Ureter (tissue), 1 donor: Measurements from ENCODE around the gene LTBP4. TPM values are rescaled to one million over a fixed set of nuclear protein-coding genes. Genes with fewer than 3 reads are reported as not detected.
A peak's percentile ranks its signal among the peaks of the same experiment; 100 is the strongest.

Experiments used
- DNase-seq: peaks from one replicate; pipeline ENCODE4 v3.0.0-alpha.2; 2020; ENCODE audit warnings: low spot score
- total RNA-seq: library from RNA; stranded (reverse); gene quantifications from one replicate; pipeline ENCODE4 v1.2.4, GENCODE V29; 2023
- donor health status: DM: yes; HTN: yes; CAD: no.

LTBP4 gene
- total RNA-seq, 1 donor from 2014 or later, result 239 TPM

GRCh38 chr19:40662925-40663694 lies 61.9 kb downstream of the LTBP4 start:
- peak; percentile 92 for DNase-seq

DNA sequence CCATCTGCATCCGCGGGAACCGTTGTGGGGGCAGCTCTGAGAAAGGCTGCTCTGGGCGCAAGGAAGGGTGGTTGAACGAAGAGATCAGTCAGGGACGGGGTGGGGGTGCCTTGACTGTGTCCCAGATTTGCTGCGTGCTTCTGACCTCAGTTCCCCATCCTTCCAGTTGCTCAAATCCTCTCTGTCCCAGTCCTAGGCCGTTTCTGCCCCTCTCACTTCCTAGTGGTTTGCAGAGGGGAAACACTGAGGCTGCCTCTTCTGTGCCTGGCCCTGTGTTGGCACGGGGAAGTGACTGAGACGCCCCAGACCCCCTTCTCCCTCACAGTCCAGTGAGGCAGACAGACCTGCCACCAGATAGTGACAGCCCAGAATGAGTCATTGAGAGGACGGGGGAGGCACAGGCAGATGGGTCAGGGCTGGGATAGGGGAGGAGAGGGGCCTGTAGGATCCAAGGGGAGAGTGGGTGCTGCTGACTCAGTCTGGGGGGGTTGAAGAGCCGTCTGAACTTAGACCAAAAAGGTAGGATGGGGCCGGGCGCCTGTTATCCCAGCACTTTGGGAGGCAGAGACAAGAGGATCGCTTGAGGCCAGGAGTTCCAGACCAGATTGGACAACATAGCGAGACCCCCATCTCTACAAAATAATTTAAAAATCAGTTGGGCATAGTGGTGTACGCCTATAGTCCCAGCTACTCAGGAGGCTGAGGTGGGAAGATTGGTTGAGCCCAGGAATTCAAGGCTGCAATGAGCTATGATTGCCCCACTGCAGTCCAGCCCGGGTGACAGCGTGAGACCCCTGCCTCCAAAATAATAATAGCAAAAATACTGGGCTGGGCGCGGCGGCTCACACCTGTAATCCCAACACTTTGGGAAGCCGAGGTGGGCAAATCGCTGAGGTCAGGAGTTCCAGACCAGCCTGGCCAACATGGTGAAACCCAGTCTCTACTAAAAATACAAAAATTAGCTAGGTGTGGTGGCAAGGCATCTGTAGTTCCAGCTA lies 62.8 kb downstream of the LTBP4 start:
- no peak for DNase-seq

GRCh38 chr19:40666803-40667438 lies 65.8 kb downstream of the LTBP4 start:
- DNase-seq, result no peak

GRCh38 chr19:40667602-40668001 lies 66.4 kb downstream of the LTBP4 start:
- DNase-seq, result no peak

GRCh38 chr19:40668991-40669614 lies 67.9 kb downstream of the LTBP4 start:
- no peak for DNase-seq

- DNase-seq, result no peak
Observed at GRCh38 chr19:40671404-40671803, 70.2 kb downstream of the LTBP4 start.

DNA sequence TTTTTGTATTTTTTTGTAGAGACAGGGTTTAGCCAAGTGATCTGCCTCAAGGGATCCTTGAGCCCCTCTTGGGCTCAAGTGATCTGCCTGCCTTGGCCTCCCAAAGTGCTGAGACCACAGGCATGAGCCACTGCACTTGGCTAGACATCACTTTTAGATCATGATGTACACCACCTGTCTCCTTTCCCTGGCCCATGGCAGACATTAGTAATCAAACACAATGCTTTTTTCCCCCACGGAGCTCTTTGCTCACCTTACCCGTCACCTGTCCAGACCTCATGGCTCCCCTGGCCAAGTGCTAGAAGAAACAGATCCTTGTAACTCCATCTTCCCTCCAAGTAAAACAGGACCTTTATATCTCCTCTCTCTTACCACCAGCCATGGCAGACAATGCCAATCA lies 70.9 kb downstream of the LTBP4 start:
- no peak for DNase-seq

- DNase-seq, result no peak
Observed at GRCh38 chr19:40672573-40673299, 71.6 kb downstream of the LTBP4 start.

GRCh38 chr19:40673397-40673796 lies 72.2 kb downstream of the LTBP4 start:
- DNase-seq, result no peak

GRCh38 chr19:40674291-40674690 lies 73.1 kb downstream of the LTBP4 start:
- DNase-seq, result no peak

DNA sequence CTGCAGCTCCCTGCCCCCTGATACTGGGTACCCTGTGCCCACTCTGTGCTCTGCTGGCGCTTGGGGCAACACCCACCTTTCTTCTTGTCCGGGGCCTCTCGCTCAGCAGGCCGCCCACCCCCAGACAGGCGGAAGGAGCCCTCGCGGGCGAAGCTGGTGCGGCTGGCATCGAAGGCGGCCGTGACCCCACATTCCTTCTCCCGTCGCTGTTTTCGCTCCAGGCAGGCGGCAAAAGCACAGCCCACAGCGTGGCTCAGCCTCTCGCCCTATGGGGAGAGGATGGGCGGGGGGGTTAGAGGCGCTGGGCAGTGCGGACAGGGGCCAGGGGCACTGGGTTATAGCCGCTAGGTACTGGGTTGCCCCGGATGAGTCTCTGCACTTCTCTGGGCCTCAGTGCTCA lies 76.0 kb downstream of the LTBP4 start:
- DNase-seq, result no peak

Other genes with a start within 250 kb of the LTBP4 start
- gene HIPK4, start 211.2 kb upstream of the LTBP4 start, total RNA-seq, result 0.34 TPM
- 3.2 TPM for gene PRX, start 188.0 kb upstream of the LTBP4 start, total RNA-seq
- gene SERTAD1, start 175.4 kb upstream of the LTBP4 start, total RNA-seq, result 8.9 TPM
- gene SERTAD3, start 157.0 kb upstream of the LTBP4 start, total RNA-seq, result 34.3 TPM
- gene BLVRB, start 135.6 kb upstream of the LTBP4 start, total RNA-seq, result 62.6 TPM
- 2.6 TPM for gene SPTBN4, start 134.4 kb upstream of the LTBP4 start, total RNA-seq
- 61.2 TPM for gene SHKBP1, start 24.5 kb upstream of the LTBP4 start, total RNA-seq
- gene NUMBL, start 89.3 kb downstream of the LTBP4 start, total RNA-seq, result 30.3 TPM
- gene COQ8B, start 115.5 kb downstream of the LTBP4 start, total RNA-seq, result 35.0 TPM
- 35.0 TPM for gene ITPKC, start 115.7 kb downstream of the LTBP4 start, total RNA-seq
- gene ACTMAP, start 149.1 kb downstream of the LTBP4 start, total RNA-seq, result 11.3 TPM
- gene SNRPA, start 149.8 kb downstream of the LTBP4 start, total RNA-seq, result 74.0 TPM
- not detected for gene MIA, start 174.2 kb downstream of the LTBP4 start, total RNA-seq
- gene RAB4B, start 176.9 kb downstream of the LTBP4 start, total RNA-seq, result 45.3 TPM
- 79.3 TPM for gene EGLN2, start 197.8 kb downstream of the LTBP4 start, total RNA-seq
- not detected for gene CYP2A6, start 249.1 kb downstream of the LTBP4 start, total RNA-seq